GM19193 (cell line): Measurements from ENCODE around the gene ITGA7.

Experiments
- POLR2A ChIP-seq: IDR thresholded peaks from 4 replicates; pipeline ENCODE4 v1.6.1; 2011; ENCODE audit not compliant: insufficient read depth, insufficient read length; ENCODE audit errors: extremely low read depth

Gene ITGA7

GRCh38 chr12:55726971-55727370 is 19.3 kb upstream of the ITGA7 start:
- TF ChIP-seq POLR2A, result no peak

GRCh38 chr12:55725556-55725955 is 17.9 kb upstream of the ITGA7 start:
- TF ChIP-seq POLR2A, result no peak

GRCh38 chr12:55724940-55725309 is 17.2 kb upstream of the ITGA7 start:
- no peak for TF ChIP-seq POLR2A

- no peak for TF ChIP-seq POLR2A
Observed at GRCh38 chr12:55724226-55724939, 16.7 kb upstream of the ITGA7 start.

GRCh38 chr12:55723516-55724225 is 16.0 kb upstream of the ITGA7 start:
- peak; percentile 7 for TF ChIP-seq POLR2A

GRCh38 chr12:55722948-55723347 is 15.2 kb upstream of the ITGA7 start:
- TF ChIP-seq POLR2A, result no peak

- TF ChIP-seq POLR2A, result no peak
Observed at GRCh38 chr12:55721601-55722213, 14.0 kb upstream of the ITGA7 start.

- TF ChIP-seq POLR2A, result no peak
Observed at GRCh38 chr12:55720894-55721444, 13.3 kb upstream of the ITGA7 start.

GRCh38 chr12:55720071-55720564 is 12.4 kb upstream of the ITGA7 start, which contains the start of gene RDH5:
TSS of gene RDH5 (plus strand) at chr12:55720393. CDS start at chr12:55721185, 792 bp downstream.
- TF ChIP-seq POLR2A, result no peak

GRCh38 chr12:55719371-55719770 is 11.7 kb upstream of the ITGA7 start:
- no peak for TF ChIP-seq POLR2A

GRCh38 chr12:55718624-55719275 is 11.0 kb upstream of the ITGA7 start:
- no peak for TF ChIP-seq POLR2A

- no peak for TF ChIP-seq POLR2A
Observed at GRCh38 chr12:55718015-55718414, 10.3 kb upstream of the ITGA7 start.

GRCh38 chr12:55717011-55718007 is 9.6 kb upstream of the ITGA7 start:
- no peak for TF ChIP-seq POLR2A

GRCh38 chr12:55716582-55716957 is 8.9 kb upstream of the ITGA7 start:
- peak; percentile 14 for TF ChIP-seq POLR2A

GRCh38 chr12:55715833-55716581 is 8.3 kb upstream of the ITGA7 start, which contains the start of gene BLOC1S1:
TSS of gene BLOC1S1 (plus strand) at chr12:55716046. CDS start at chr12:55716052, 6 bp downstream.
- TF ChIP-seq POLR2A, result peak; percentile 71
